Upper lobe of left lung (tissue), 4 donors: Measurements from ENCODE around the gene SVBP.

Experiments used
- EP300 ChIP-seq, 4 donors: sonication (generic); formaldehyde crosslinking; IDR thresholded peaks; one replicate each; pipeline ENCODE4 v1.5.1; 2017; ENCODE audit warnings: antibody characterized with exemption in 4 of 4, control low read depth in 2 of 4
- POLR2A ChIP-seq, 4 donors: fragments of 450-650 bp; IDR thresholded peaks; one replicate each; pipeline ENCODE4 v1.5.1; 2016 to 2017; ENCODE audit warnings: antibody characterized with exemption in 4 of 4, mild to moderate bottlenecking in 2 of 4
- POLR2AphosphoS5 ChIP-seq, 2 donors: sonication (generic); formaldehyde crosslinking; IDR thresholded peaks; one replicate each; pipeline ENCODE4 v1.5.1; 2017; ENCODE audit warnings: antibody characterized with exemption in 2 of 2
- TF ChIP-seq, protein P1 (sequence below), 6 experiments: fragments of 450-650 bp in 4 of 6; fragments of 200-600 bp in 2 of 6; sonication (generic) in 2 of 6; IDR thresholded peaks; one replicate each; pipeline ENCODE4 v1.5.1; 2016 to 2019; ENCODE audit warnings: antibody characterized with exemption in 6 of 6

DNA sequence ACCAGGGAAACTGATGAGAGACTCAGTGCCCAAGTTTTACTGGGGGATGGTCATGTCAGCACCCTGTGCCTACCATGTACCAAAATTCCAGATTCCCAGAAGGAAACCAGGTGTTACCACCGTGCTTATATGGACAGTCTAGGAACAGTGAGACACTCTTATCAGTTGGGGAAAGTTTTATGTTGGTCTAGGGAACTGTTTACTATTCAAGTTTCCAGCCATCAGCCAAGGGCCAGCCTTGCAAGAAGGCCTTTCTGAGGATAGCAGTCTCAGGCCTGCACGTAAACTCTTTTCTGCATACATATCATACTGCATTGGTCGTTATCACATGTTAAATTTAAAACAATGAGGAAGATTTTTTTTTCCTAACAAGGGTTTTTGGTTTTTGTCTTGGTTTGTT lies 19.8 kb downstream of the SVBP start:
- TF ChIP-seq, protein P1, sequence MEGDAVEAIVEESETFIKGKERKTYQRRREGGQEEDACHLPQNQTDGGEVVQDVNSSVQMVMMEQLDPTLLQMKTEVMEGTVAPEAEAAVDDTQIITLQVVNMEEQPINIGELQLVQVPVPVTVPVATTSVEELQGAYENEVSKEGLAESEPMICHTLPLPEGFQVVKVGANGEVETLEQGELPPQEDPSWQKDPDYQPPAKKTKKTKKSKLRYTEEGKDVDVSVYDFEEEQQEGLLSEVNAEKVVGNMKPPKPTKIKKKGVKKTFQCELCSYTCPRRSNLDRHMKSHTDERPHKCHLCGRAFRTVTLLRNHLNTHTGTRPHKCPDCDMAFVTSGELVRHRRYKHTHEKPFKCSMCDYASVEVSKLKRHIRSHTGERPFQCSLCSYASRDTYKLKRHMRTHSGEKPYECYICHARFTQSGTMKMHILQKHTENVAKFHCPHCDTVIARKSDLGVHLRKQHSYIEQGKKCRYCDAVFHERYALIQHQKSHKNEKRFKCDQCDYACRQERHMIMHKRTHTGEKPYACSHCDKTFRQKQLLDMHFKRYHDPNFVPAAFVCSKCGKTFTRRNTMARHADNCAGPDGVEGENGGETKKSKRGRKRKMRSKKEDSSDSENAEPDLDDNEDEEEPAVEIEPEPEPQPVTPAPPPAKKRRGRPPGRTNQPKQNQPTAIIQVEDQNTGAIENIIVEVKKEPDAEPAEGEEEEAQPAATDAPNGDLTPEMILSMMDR (IDR thresholded peaks at IDR 0.05) = no peak
- TF ChIP-seq POLR2AphosphoS5 (IDR thresholded peaks at IDR 0.05) = no peak
- TF ChIP-seq POLR2A (IDR thresholded peaks at IDR 0.05) = no peak
- no peak for TF ChIP-seq EP300 (IDR thresholded peaks at IDR 0.05)
